CD4-positive, alpha-beta T cell (primary cell): ENCODE measurements around the gene APOA5. TPM values are rescaled to one million over a fixed set of nuclear protein-coding genes. Genes with fewer than 3 reads are reported as not detected.

ENCODE experiments used
- ATAC-seq: fragments of 200-7000 bp; cut with Tn5 transposase; one replicate; pipeline ENCODE4 v1.10.0; 2022; ENCODE audit warnings: mild to moderate bottlenecking; ENCODE audit not compliant: poor library complexity
- CTCF ChIA-PET: fragments of 350-600 bp; sonication (Branson Sonifier 250); formaldehyde crosslinking; loops from one replicate; lab custom pipeline; 2021; ENCODE audit warnings: antibody characterized with exemption, inconsistent platforms; lab: Charles Lee
- POLR2A ChIA-PET: fragments of 350-600 bp; sonication (Branson Sonifier 250); formaldehyde crosslinking; loops from one replicate; lab custom pipeline; 2021; ENCODE audit warnings: antibody characterized with exemption, inconsistent platforms; lab: Charles Lee
- DNase-seq, 14 experiments: peaks; one replicate each; pipeline ENCODE4 v3.0.0-alpha.2; 2013 to 2020; ENCODE audit warnings: mixed read lengths in 2 of 14
- H3K27ac ChIP-seq, 2 donors: one replicate each; pipeline versions ENCODE4 v1.5.1 to v1.7.0; 2013; ENCODE audit warnings: low read length in 2 of 2, low read depth in 1 of 2, mild to moderate bottlenecking in 1 of 2
- H3K27me3 ChIP-seq, 2 experiments: 1 replicate in 1 of 2; 2 replicates in 1 of 2; pipeline versions ENCODE4 v1.6.1 to v1.7.0; 2013; ENCODE audit warnings: low read length in 2 of 2, control low read depth in 1 of 2, mild to moderate bottlenecking in 1 of 2, moderate library complexity in 1 of 2; ENCODE audit not compliant: insufficient read depth in 2 of 2, control insufficient read depth in 1 of 2
- H3K36me3 ChIP-seq: one replicate; pipeline ENCODE4 v1.6.1; 2013; ENCODE audit warnings: low read length, control low read depth; ENCODE audit not compliant: insufficient read depth
- H3K4me1 ChIP-seq: one replicate; pipeline ENCODE4 v1.6.1; 2013; ENCODE audit warnings: low read length, control low read depth; ENCODE audit not compliant: insufficient read depth
- H3K4me3 ChIP-seq: one replicate; pipeline ENCODE4 v1.5.1; 2013; ENCODE audit warnings: mild to moderate bottlenecking, low read length, moderate library complexity
- H3K9me3 ChIP-seq, 2 experiments: 1 replicate in 1 of 2; 2 replicates in 1 of 2; pipeline versions ENCODE4 v1.6.1 to v1.7.0; 2013; ENCODE audit warnings: low read length in 2 of 2, mild to moderate bottlenecking in 2 of 2, control low read depth in 1 of 2, moderate library complexity in 1 of 2; ENCODE audit not compliant: control insufficient read depth in 1 of 2, insufficient read depth in 1 of 2
- H3K27ac Mint-ChIP-seq: one replicate; pipeline ENCODE4 v1.8.0; 2020; ENCODE audit warnings: mixed read lengths
- H3K27me3 Mint-ChIP-seq: one replicate; pipeline ENCODE4 v1.8.0; 2021; ENCODE audit warnings: mixed read lengths
- H3K36me3 Mint-ChIP-seq: one replicate; pipeline ENCODE4 v1.8.0; 2021; ENCODE audit warnings: low read depth, mixed read lengths
- H3K4me1 Mint-ChIP-seq: one replicate; pipeline ENCODE4 v1.8.0; 2021; ENCODE audit warnings: low read depth, mixed read lengths
- H3K4me3 Mint-ChIP-seq: one replicate; pipeline ENCODE4 v1.8.0; 2020; ENCODE audit warnings: mild to moderate bottlenecking, mixed read lengths
- H3K9me3 Mint-ChIP-seq: one replicate; pipeline ENCODE4 v1.8.0; 2020; ENCODE audit warnings: mixed read lengths
- intact Hi-C, 2 experiments: fragments of 100-400 bp; cut with DNase I in 1 of 2; cut with micrococcal nuclease in 1 of 2; formaldehyde crosslinking; loops; one replicate each; pipeline versions ENCODE4 v1.15.1 to v1.9.0; 2023 to 2025; cut with DNase I, micrococcal nuclease
- polyA plus RNA-seq, 2 donors: library from polyadenylated mRNA; unstranded; fragments of 120-200 nt; gene quantifications; one replicate each; pipeline ENCODE4 v1.2.1, GENCODE V29; 2013
- total RNA-seq, 174 experiments: library from RNA in 2 of 174; stranded (reverse) in 2 of 174; gene quantifications; one replicate each; pipeline ENCODE4 v1.2.3 and lab custom pipeline; 2021 to 2026
- TF ChIP-seq, protein P1 (sequence below): fragments of 200-600 bp; IDR thresholded peaks from one replicate; pipeline ENCODE4 v1.8.0; 2022; ENCODE audit warnings: antibody characterized with exemption, mild to moderate bottlenecking

APOA5 gene, protein sequence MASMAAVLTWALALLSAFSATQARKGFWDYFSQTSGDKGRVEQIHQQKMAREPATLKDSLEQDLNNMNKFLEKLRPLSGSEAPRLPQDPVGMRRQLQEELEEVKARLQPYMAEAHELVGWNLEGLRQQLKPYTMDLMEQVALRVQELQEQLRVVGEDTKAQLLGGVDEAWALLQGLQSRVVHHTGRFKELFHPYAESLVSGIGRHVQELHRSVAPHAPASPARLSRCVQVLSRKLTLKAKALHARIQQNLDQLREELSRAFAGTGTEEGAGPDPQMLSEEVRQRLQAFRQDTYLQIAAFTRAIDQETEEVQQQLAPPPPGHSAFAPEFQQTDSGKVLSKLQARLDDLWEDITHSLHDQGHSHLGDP
- total RNA-seq (not detected), total RNA-seq (lab: John Stamatoyannopoulos, UW) (0 to 0.07 (median 0) reads per million in 172 experiments)
- not detected for polyA plus RNA-seq (2013, experiment 1 of 2)
- polyA plus RNA-seq (2013, experiment 2 of 2) = not detected

DNA sequence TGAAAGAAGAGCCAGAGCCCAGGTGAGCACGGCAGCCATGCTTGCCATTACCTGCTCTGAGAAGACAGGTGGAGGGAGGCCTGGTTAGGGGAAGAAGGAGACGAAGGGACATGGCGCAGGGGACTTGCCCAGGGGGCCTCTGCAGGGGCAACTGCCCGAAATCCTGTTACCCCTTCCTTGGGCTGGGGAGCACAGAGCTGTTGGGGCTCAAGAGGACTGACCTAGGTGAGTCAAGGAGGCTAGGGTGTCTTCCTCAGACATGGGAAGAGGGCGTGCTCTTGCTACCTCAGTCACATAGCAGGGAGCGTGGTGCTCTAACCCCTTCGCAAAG lies at the start of gene APOA5:
APOA5 (minus strand) TSS at position 67 of the 331 bp plus-strand sequence; CDS start at position 48, 19 bp downstream.
- Histone ChIP-seq H3K4me3 (no peak within 1 kb of the TSS), H3K27ac (no peak within 1 kb of the TSS), H3K9me3 (no peaks in the 10 kb centered on the region), H3K36me3 (no peaks in the 10 kb centered on the region), H3K27me3 (no peaks in the 10 kb centered on the region), H3K4me1 (peaks cover 27% of the 10 kb centered on the region)
- intact Hi-C loops = loop anchor here (1.0 to 5.0 kb wide), 4 partner anchors 45 to 435 kb away; no protein-coding TSS in a partner anchor
- ChIA-PET POLR2A (interaction anchor here (0.9 to 2.6 kb wide), 7 partner anchors 44 to 352 kb away, joined by 3 to 20 read pairs (median 5); partner anchors contain the start of genes PAFAH1B2 and SIK3), CTCF (interaction anchor here (0.5 to 2.0 kb wide), 26 partner anchors 8 to 435 kb away, joined by 3 to 17 read pairs (median 3); partner anchors contain the start of genes BUD13, PAFAH1B2 and SIK3)
- ATAC-seq (no peak), DNase-seq (no peak)
- TF ChIP-seq, protein P1, sequence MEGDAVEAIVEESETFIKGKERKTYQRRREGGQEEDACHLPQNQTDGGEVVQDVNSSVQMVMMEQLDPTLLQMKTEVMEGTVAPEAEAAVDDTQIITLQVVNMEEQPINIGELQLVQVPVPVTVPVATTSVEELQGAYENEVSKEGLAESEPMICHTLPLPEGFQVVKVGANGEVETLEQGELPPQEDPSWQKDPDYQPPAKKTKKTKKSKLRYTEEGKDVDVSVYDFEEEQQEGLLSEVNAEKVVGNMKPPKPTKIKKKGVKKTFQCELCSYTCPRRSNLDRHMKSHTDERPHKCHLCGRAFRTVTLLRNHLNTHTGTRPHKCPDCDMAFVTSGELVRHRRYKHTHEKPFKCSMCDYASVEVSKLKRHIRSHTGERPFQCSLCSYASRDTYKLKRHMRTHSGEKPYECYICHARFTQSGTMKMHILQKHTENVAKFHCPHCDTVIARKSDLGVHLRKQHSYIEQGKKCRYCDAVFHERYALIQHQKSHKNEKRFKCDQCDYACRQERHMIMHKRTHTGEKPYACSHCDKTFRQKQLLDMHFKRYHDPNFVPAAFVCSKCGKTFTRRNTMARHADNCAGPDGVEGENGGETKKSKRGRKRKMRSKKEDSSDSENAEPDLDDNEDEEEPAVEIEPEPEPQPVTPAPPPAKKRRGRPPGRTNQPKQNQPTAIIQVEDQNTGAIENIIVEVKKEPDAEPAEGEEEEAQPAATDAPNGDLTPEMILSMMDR = no peak
- Mint-ChIP-seq H3K36me3 (peaks cover 16% of the 10 kb centered on the region), H3K9me3 (no peaks in the 10 kb centered on the region), H3K27me3 (peaks cover 4% of the 10 kb centered on the region), H3K4me3 (peak within 1 kb of the TSS; percentile 85), H3K27ac (peak within 1 kb of the TSS; percentile 81), H3K4me1 (peaks cover 37% of the 10 kb centered on the region)

DNA sequence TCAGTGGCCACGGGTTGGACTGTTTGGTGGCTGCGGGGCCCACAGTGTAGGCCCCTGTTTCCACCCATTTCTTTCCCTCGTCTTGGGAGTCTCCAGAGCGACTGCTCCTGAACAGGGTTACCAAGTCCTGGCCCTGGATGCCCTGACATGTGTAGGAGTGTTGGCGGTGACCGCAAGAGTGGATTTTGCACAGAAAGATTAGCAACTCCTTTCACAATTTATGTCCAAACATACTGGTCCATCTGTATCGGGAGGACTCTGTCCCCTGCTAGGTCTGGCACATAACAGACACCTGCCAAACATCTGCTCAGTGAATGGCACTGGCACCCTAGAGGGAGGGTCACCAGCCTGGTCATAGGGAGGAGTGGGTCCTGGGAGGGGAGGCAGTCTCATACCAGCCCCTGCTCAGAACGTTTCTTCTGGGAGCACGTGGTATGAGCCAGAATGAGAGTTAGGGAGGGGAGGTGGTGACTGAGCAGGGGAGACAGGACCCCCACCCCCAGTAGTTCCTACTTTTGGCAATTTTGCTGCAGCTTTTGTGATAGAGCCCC lies 49.1 kb upstream of the APOA5 start:
- H3K27me3 ChIP-seq = no peaks in the 10 kb centered on the region
- intact Hi-C loops = no loop called here
- TF ChIP-seq, protein P1 = no peak
- CTCF ChIA-PET = interaction anchor here (1.2 to 1.7 kb wide), 2 partner anchors 12 to 265 kb away, joined by 3 read pairs; no protein-coding TSS in a partner anchor
- H3K27ac ChIP-seq = no peak overlapping the region
- Mint-ChIP-seq H3K27me3 (no peaks in the 10 kb centered on the region), H3K9me3 (no peaks in the 10 kb centered on the region), H3K27ac (no peak overlapping the region), H3K4me3 (no peak overlapping the region), H3K4me1 (peaks cover 4% of the 10 kb centered on the region), H3K36me3 (peaks cover 25% of the 10 kb centered on the region)
- H3K4me3 ChIP-seq = no peak overlapping the region
- H3K4me1 ChIP-seq = peaks cover 7% of the 10 kb centered on the region
- DNase-seq = no peak
- POLR2A ChIA-PET = no interaction called here
- peaks cover 18% of the 10 kb centered on the region for H3K36me3 ChIP-seq
- no peak for ATAC-seq
- no peaks in the 10 kb centered on the region for H3K9me3 ChIP-seq

DNA sequence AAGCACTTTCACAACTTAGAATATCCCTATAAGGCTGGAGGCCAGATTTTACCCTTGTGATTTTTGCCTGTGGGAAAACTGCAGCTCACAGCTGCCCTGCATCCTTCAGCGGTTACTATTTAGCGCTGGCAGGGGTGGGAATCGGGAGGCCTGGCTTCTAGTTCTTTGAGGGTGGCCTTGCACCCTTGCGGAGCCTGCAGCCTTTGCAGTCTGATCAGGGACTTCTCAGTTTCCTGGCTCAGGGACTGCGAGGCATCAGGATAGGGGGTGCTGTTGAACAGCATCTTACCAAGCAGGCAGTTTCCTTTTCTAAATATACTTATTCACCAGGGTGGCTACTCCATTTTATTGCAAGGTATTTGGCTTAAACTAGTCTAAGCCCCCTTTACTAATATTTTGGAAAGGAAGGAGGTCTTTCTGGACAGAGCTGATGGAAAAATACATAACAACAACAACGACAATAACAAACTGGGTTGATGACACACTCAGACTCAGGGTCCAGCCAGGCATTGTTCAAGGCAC lies 48.6 kb upstream of the APOA5 start:
- ChIA-PET POLR2A (no interaction called here), CTCF (interaction anchor here (1.2 kb wide), 1 partner anchor 13 kb away, joined by 3 read pairs; no protein-coding TSS in a partner anchor)
- no peak overlapping the region for H3K4me3 Mint-ChIP-seq
- H3K27me3 Mint-ChIP-seq = no peaks in the 10 kb centered on the region
- H3K36me3 Mint-ChIP-seq = peaks cover 20% of the 10 kb centered on the region
- no peaks in the 10 kb centered on the region for H3K9me3 Mint-ChIP-seq
- DNase-seq = peak in 1 of 14 experiments; percentile 29
- H3K27ac Mint-ChIP-seq = no peak overlapping the region
- intact Hi-C loops = no loop called here
- Histone ChIP-seq H3K4me3 (no peak overlapping the region), H3K4me1 (peaks cover 12% of the 10 kb centered on the region), H3K36me3 (peaks cover 12% of the 10 kb centered on the region), H3K9me3 (no peaks in the 10 kb centered on the region), H3K27ac (no peak overlapping the region), H3K27me3 (no peaks in the 10 kb centered on the region)
- peaks cover 6% of the 10 kb centered on the region for H3K4me1 Mint-ChIP-seq
- TF ChIP-seq, protein P1 = peak; percentile 14
- ATAC-seq = no peak
